Colonic mucosa (tissue), 4 donors: ENCODE data around the gene AXIN2. TPM values are rescaled to one million over a fixed set of nuclear protein-coding genes. Genes with fewer than 3 reads are reported as not detected.

Experiments used
- DNase-seq: peaks from one replicate; pipeline ENCODE4 v3.0.0-alpha.2; 2020
- H3K27ac ChIP-seq: fragments of 200-600 bp; one replicate; pipeline ENCODE4 v1.8.0; 2021
- H3K27me3 ChIP-seq: fragments of 200-600 bp; one replicate; pipeline ENCODE4 v1.8.0; 2021
- H3K36me3 ChIP-seq: fragments of 200-600 bp; one replicate; pipeline ENCODE4 v1.8.0; 2021
- H3K4me1 ChIP-seq: fragments of 200-600 bp; one replicate; pipeline ENCODE4 v1.8.0; 2021; ENCODE audit warnings: mild to moderate bottlenecking
- H3K4me3 ChIP-seq: fragments of 200-600 bp; one replicate; pipeline ENCODE4 v1.8.0; 2021
- H3K9ac ChIP-seq, 2 donors: one replicate each; pipeline ENCODE4 v1.7.0; 2013; ENCODE audit warnings: control low read depth in 2 of 2, low read depth in 2 of 2, low read length in 2 of 2
- H3K9me3 ChIP-seq: fragments of 200-600 bp; one replicate; pipeline ENCODE4 v1.8.0; 2021
- CTCF ChIP-seq: fragments of 200-600 bp; IDR thresholded peaks from one replicate; pipeline ENCODE4 v1.8.0; 2022; ENCODE audit warnings: antibody characterized with exemption, mild to moderate bottlenecking
- intact Hi-C: fragments of 100-400 bp; cut with DNase I; formaldehyde crosslinking; loops from one replicate; pipeline ENCODE4 v1.14.1; 2022
- total RNA-seq, 2 donors: library from RNA; stranded (reverse); fragmentation: NEBNext Ultra II Directional in 1 of 2; extraction: Animal tissue kit (Norgen Biotek cat#: 25700) in 1 of 2; gene quantifications; one replicate each; pipeline ENCODE4 v1.2.1, GENCODE V29; 2021
- donor health status: healthy.
- donor health status: DM: no; HTN: no; CAD: no.
- donor health status: DM: no; HTN: no; CAD: no.

AXIN2 gene
- total RNA-seq, 2 donors from 2014 or later: 38.0 to 41.6 TPM

DNA sequence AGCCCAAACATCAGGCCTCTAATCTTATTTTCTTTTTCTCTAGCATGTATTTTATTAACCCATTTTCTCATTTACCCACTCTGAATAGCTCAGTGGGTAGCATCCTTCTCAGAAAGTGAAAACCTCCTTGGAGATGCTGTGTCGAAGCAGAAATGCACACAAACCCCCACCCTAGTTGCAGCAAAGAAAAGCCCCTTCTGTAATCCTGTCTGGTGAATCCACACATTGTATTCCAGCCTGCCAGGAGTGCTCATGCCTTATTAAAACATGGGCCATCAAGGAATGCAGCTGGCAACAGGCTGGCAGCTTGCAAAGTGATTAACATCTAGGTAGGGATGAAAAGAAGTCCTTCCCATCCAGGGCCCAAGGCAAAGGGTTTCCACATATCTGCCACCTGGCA lies 39.7 kb upstream of the AXIN2 start:
- H3K4me1 ChIP-seq: no peaks in the 10 kb centered on the region
- H3K36me3 ChIP-seq: no peaks in the 10 kb centered on the region
- H3K27me3 ChIP-seq: no peaks in the 10 kb centered on the region
- no peak overlapping the region for H3K4me3 ChIP-seq
- H3K9ac ChIP-seq: no peak overlapping the region
- no peaks in the 10 kb centered on the region for H3K9me3 ChIP-seq
- intact Hi-C loops: no loop called here
- no peak overlapping the region for H3K27ac ChIP-seq
- TF ChIP-seq CTCF: no peak
- no peak for DNase-seq

GRCh38 chr17:65600518-65600917 lies 39.1 kb upstream of the AXIN2 start:
- H3K27ac ChIP-seq: no peak overlapping the region
- H3K4me3 ChIP-seq: no peak overlapping the region
- no peak for DNase-seq
- H3K4me1 ChIP-seq: no peaks in the 10 kb centered on the region
- intact Hi-C loops: no loop called here
- no peaks in the 10 kb centered on the region for H3K27me3 ChIP-seq
- H3K9ac ChIP-seq: no peak overlapping the region
- no peak for TF ChIP-seq CTCF
- no peaks in the 10 kb centered on the region for H3K9me3 ChIP-seq
- H3K36me3 ChIP-seq: no peaks in the 10 kb centered on the region

GRCh38 chr17:65599650-65600049 lies 38.2 kb upstream of the AXIN2 start:
- no peaks in the 10 kb centered on the region for H3K27me3 ChIP-seq
- no peak overlapping the region for H3K9ac ChIP-seq
- TF ChIP-seq CTCF: no peak
- H3K27ac ChIP-seq: no peak overlapping the region
- H3K36me3 ChIP-seq: no peaks in the 10 kb centered on the region
- no peak overlapping the region for H3K4me3 ChIP-seq
- intact Hi-C loops: no loop called here
- DNase-seq: no peak
- no peaks in the 10 kb centered on the region for H3K9me3 ChIP-seq
- H3K4me1 ChIP-seq: no peaks in the 10 kb centered on the region

- no peaks in the 10 kb centered on the region for H3K27me3 ChIP-seq
- H3K27ac ChIP-seq: no peak overlapping the region
- no peak for DNase-seq
- no peaks in the 10 kb centered on the region for H3K36me3 ChIP-seq
- H3K9me3 ChIP-seq: no peaks in the 10 kb centered on the region
- no peak overlapping the region for H3K9ac ChIP-seq
- intact Hi-C loops: no loop called here
- no peaks in the 10 kb centered on the region for H3K4me1 ChIP-seq
- no peak overlapping the region for H3K4me3 ChIP-seq
- no peak for TF ChIP-seq CTCF
These were observed 37.3 kb upstream of the AXIN2 start for GRCh38 chr17:65598746-65599145.

DNA sequence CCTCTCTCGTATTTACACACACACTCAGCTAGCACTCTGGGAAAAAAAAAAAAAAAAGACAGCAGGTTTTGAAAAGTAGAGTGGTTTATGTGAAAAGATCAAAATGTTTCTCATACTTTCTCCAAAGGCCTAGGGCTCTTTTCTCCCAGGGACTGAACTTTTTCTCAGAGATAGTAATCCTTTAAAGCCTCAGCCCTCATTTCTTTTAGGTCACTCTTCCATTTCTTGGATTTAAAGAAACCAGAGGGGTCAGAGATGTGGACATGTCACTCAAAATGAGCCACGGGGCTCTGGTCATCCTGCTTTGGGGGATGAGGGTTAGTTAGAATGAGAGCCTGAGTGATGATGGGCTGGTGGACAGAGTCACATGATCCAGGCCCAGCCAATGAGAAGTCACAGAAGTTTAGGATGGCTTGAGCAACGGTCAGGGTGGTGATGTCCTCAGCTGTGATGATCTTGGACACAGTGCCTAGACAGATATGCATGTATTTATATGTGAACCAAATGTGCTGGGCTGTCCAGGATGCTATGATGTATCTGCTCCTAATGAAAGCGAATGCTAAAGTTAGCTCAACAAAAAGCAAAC lies 33.7 kb upstream of the AXIN2 start:
- intact Hi-C loops: no loop called here
- no peak overlapping the region for H3K27ac ChIP-seq

More for the DNA sequence above, 33.7 kb upstream of the AXIN2 start:
- H3K36me3 ChIP-seq: no peaks in the 10 kb centered on the region
- no peak overlapping the region for H3K4me3 ChIP-seq
- no peaks in the 10 kb centered on the region for H3K9me3 ChIP-seq
- no peaks in the 10 kb centered on the region for H3K27me3 ChIP-seq
- DNase-seq: no peak
- no peak overlapping the region for H3K9ac ChIP-seq
- H3K4me1 ChIP-seq: no peaks in the 10 kb centered on the region
- no peak for TF ChIP-seq CTCF
